KG1 (cell line): Measurements from ENCODE around the gene MMP24OS.
A peak's percentile ranks its signal among the peaks of the same experiment; 100 is the strongest.

Experiments used
- DNase-seq: peaks from one replicate; lab custom pipeline; 2025; lab: John Stamatoyannopoulos, UW

MMP24OS gene

GRCh38 chr20:35251613-35251940 lies 26.3 kb downstream of the MMP24OS start:
- no peak for DNase-seq

DNA sequence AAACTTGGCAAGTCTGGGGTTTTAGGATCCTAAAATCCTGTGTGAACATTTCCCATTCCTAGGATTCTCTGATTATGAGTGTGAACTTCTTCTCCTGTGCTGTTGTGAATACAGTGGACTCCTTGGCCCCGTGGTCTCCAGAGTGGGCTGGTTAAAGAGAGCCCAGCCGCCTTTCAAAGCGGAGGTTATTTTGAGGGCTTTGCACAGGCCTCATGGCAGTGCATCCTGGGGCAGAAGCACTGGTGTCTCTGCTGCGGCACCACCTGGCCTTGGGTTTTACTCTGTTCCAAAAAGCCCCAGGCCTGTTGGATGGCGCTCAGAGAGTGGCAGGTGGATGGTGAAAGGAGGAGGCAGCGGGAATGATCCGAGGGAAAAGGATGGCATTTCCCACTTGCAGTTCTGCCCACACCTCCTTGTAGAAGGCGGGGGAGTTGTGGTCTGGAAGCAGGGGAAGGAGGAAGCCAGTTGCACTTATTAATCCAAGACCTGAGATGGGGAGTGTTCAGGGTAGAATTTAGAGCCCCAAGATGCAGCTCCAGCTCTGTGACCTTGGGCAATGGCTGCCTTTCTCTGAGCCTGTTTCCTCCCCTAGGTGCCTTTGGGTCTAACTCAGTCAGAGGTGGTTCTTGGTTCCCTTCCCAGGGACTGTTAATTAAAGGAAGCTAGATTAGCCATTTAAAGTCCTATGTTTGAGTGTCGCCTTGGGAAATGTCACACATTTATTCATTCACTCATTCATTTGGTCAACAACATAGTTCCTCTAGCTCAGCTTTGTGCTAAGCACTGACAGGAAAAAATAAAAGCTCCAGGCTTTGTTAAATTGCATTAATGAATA lies 29.1 kb downstream of the MMP24OS start:
- no peak for DNase-seq

GRCh38 chr20:35246723-35247122 lies 31.2 kb downstream of the MMP24OS start:
- no peak for DNase-seq

DNA sequence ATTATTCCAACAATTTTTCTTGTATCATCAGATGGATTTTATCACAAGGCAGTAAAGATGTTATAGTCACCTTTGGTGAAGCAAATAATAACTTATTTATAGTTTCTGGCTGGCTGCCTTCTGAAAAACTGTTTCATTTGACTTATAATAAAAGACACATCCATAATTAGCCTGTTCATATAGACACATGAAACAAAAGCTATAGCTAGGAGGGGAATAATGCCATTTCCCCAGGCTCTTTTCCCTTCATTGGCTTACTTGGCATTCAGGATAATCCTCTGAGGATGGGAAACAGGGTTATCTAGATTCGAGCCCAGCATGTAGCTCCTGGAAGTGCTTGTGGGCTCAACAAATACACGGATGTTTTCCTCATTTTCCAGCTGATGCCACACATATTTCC lies 33.9 kb downstream of the MMP24OS start:
- no peak for DNase-seq

DNA sequence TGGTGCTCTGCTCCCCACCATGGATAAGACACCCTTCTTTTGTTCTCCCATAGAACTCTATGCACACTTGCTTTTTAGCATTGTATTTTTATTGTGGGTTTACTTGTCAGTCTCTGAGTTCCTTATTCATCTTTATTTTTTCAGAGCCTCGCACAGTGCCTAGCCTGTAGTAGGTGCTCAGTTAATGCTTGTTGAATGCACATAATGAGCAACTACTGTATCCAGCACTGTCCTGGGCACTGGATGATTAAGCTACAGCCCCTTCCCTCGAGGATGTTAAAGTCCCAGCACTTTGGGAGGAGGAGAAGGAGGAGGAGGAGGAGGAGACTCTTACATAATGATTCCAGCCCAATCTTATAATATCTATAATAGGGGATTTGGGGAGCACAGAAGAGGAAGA lies 34.6 kb downstream of the MMP24OS start:
- DNase-seq = no peak

DNA sequence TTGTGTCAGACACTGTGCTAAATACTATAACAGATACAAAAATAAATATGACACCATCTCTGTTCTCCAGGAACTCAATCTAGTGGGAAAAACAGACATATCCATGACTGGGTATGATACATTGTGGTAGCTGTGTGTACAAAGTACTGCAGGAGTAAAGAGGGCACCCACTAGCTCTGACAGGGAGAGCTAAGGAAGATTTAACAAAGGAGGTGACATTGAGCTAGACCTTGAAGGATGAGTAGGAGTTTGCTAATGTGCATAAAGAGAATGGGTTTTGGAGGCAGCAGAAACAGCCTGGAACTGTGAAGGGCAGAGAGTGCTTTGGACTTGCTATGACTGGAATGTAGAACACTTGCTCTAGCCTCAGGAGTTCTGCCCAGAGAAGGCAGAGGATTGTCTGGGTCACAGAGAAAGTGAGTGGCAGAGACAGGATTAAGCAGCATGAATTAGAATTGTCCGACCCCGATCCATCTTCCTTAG lies 37.1 kb downstream of the MMP24OS start:
- no peak for DNase-seq

GRCh38 chr20:35240083-35240810 lies 37.7 kb downstream of the MMP24OS start:
- DNase-seq = no peak

DNA sequence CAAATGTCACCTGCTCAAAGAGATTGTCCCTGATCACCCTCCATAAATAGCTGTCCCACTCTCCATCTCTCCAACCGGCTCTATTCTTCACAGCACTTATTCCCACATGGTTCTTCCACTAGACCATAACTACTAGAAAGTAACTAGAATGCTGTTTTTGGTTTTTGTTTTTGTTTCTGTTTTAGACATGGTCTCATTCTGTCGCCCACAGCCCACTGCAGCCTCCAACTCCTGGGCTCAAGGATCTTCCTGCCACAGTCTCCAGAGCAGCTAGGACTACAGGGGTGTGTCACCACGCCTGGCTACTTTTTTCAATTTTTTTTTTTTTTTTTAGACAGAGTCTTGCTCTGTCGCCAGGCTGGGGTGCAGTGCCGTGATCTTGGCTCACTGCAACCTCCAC lies 39.2 kb downstream of the MMP24OS start:
- no peak for DNase-seq

DNA sequence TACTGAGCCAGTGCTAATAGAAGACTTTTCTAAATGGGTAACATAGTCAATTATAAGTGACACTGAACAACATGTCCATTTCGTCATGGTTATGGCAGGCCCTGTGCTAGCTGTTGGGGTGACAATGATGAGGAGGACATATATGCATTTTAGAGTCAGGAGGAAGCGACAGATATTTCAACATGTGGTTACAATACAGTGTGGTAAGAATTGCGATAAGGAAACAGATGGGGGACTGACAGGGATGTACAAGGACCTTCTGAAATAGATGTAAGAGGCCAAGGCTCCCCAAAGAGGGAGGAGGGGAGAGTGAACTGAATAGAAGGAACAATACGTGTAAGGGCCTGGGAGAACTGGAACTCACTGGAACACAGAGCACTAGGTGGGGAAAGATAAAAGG lies 39.8 kb downstream of the MMP24OS start:
- peak; percentile 13 for DNase-seq

DNA sequence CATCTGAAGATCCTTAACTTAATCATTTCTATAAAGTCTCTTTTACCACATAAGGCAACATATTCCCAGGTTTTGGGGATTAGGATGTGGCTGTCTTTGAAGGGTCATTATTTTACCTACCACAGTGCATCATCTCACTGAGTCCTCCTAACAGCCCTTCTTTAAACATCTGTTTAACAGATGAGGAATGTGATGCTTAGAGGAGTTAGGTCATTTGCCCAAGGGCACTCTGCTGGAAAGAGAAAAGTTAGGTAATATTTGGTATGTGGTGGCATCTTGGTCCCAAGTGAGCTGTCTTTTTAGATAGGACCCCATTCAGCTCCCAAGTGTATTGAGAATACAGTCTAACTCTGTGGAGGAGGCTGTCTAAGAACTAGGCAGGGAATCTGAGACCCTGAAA lies 40.4 kb downstream of the MMP24OS start:
- no peak for DNase-seq

DNA sequence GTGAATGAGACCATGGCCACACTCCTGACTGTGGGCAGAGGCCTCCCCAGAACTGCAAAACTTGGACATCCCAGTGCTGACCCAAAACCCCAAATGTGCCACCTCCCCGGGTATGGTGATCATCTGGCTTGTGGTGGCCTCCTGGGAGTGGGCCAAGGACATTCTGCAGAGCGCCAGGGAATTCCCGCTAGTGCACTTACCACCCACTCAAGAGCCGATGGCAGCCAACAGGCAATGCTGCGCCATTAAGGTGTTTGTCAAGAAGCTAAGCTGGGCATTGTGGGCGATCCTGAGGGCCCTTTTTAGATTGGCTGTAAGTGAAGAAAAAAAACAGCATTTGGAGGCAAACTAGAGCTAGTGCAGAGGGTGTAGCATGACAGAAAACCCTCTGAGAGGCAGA lies 42.0 kb downstream of the MMP24OS start:
- DNase-seq = no peak

- DNase-seq = no peak
Observed at GRCh38 chr20:35232575-35232974, 45.3 kb downstream of the MMP24OS start.

GRCh38 chr20:35226884-35227681 lies 50.8 kb downstream of the MMP24OS start:
- DNase-seq = no peak
